K562 (cell line): ENCODE data around the gene TRAF7. TPM values are rescaled to one million over a fixed set of nuclear protein-coding genes. Genes with fewer than 3 reads are reported as not detected.
A peak's percentile ranks its signal among the peaks of the same experiment; 100 is the strongest.

Source experiments
- KDM5B ChIP-seq: fragments of 200-600 bp; sonication (generic); IDR thresholded peaks from 2 replicates; pipeline ENCODE4 v1.6.1; 2012; ENCODE audit warnings: low read depth, mild to moderate bottlenecking, moderate library complexity, low read length, control low read depth, inconsistent platforms; ENCODE audit not compliant: insufficient replicate concordance
- MBD2 ChIP-seq: sonication (generic); IDR thresholded peaks from 2 replicates; pipeline ENCODE4 v1.6.1; 2016; ENCODE audit warnings: low read depth, borderline replicate concordance
- NFRKB ChIP-seq: fragments of 450-650 bp; IDR thresholded peaks from 2 replicates; pipeline ENCODE4 v1.6.1; 2016; ENCODE audit warnings: low read depth
- NR2C2 ChIP-seq, 2 experiments: fragments of 200-800 bp in 1 of 2; sonication (Bioruptor generic) in 1 of 2; sonication (generic) in 1 of 2; formaldehyde crosslinking in 1 of 2; IDR thresholded peaks; 2 replicates each; pipeline versions ENCODE4 v1.6.1 to v1.8.0; 2016 to 2022; ENCODE audit warnings: mild to moderate bottlenecking in 1 of 2, missing compliant biosample characterization in 1 of 2, missing genetic modification characterization in 1 of 2, missing genetic modification reagents in 1 of 2
- NR4A1 ChIP-seq, 2 experiments: fragments of 250-450 bp in 1 of 2; fragments of 450-650 bp in 1 of 2; sonication (Bioruptor Pico) in 1 of 2; IDR thresholded peaks; 2 replicates each; pipeline versions ENCODE4 v1.4.0 to v1.6.1; 2016 to 2020; ENCODE audit warnings: mild to moderate bottlenecking in 2 of 2, missing compliant biosample characterization in 1 of 2, missing genetic modification characterization in 1 of 2, moderate library complexity in 1 of 2
- PHTF2 ChIP-seq: fragments of 250-450 bp; sonication (Bioruptor Pico); IDR thresholded peaks from 2 replicates; pipeline ENCODE4 v1.5.0; 2021; ENCODE audit warnings: mild to moderate bottlenecking
- POLR2A ChIP-seq: fragments of 450-650 bp; conservative IDR thresholded peaks from 2 replicates; pipeline ENCODE4 v1.6.1; 2016
- REST ChIP-seq, 2 experiments: fragments of 450-650 bp; formaldehyde crosslinking in 1 of 2; IDR thresholded peaks; 2 replicates each; pipeline versions ENCODE4 v1.4.0 to v1.6.1; 2014 to 2020; ENCODE audit warnings: mild to moderate bottlenecking in 2 of 2, borderline replicate concordance in 1 of 2, low read depth in 1 of 2
- SMAD4 ChIP-seq: fragments of 250-450 bp; sonication (Bioruptor Pico); conservative IDR thresholded peaks from 2 replicates; pipeline ENCODE4 v1.8.0; 2021; ENCODE audit warnings: inconsistent platforms, mild to moderate bottlenecking, moderate library complexity
- THAP7 ChIP-seq: fragments of 250-450 bp; sonication (Bioruptor Pico); IDR thresholded peaks from 2 replicates; pipeline ENCODE4 v1.5.0; 2021
- TRIM28 ChIP-seq: fragments of 450-650 bp; IDR thresholded peaks from 2 replicates; pipeline ENCODE4 v1.6.1; 2017
- ZBTB5 ChIP-seq: fragments of 450-650 bp; IDR thresholded peaks from 2 replicates; pipeline ENCODE4 v1.6.1; 2017; ENCODE audit warnings: antibody characterized with exemption
- ZFPM2 ChIP-seq: fragments of 250-450 bp; sonication (Bioruptor Pico); IDR thresholded peaks from 2 replicates; pipeline ENCODE4 v1.5.1; 2022; ENCODE audit warnings: mild to moderate bottlenecking
- ZNF12 ChIP-seq: sonication (generic); formaldehyde crosslinking; IDR thresholded peaks from 2 replicates; pipeline ENCODE4 v1.4.0; 2020; ENCODE audit warnings: mild to moderate bottlenecking, missing genetic modification reagents
- ZNF121 ChIP-seq: sonication (generic); formaldehyde crosslinking; conservative IDR thresholded peaks from 2 replicates; pipeline ENCODE4 v1.8.0; 2022; ENCODE audit warnings: missing genetic modification reagents
- polyA plus RNA-seq, 8 experiments: library from polyadenylated mRNA; depleted of rRNA in 4 of 8; stranded (reverse) in 5 of 8; unstranded in 3 of 8; fragments of >200 nt; fragmentation: Nextera tagmentation in 2 of 8; fragmentation: Illumina TruSeq in 1 of 8; extraction: Ambion mirVana in 2 of 8; extraction: Trizol in 1 of 8; gene quantifications; 2 replicates each; pipeline versions ENCODE4 v1.2.1 to v1.2.3, GENCODE V29; 2011 to 2014; ENCODE audit warnings: inconsistent platforms in 1 of 8, missing spikeins in 1 of 8
- total RNA-seq, 7 experiments: library from RNA; depleted of rRNA in 6 of 7; stranded (reverse); fragments of >200 nt in 6 of 7; fragmentation: Illumina TruSeq in 2 of 7; extraction: Trizol in 2 of 7; gene quantifications; 2 replicates each; pipeline versions ENCODE4 v1.2.1 to v1.2.3, GENCODE V29; 2011 to 2021; ENCODE audit warnings: low replicate concordance in 1 of 7

Gene TRAF7
- total and polyA plus RNA-seq, 9 of the 15 experiments (the other 6 are each of a cell fraction or from before 2014, with no cell fraction given), result 1.1 to 113 (median 41.6) TPM

- TF ChIP-seq KDM5B (peak; percentile 2), ZBTB5 (no peak), TRIM28 (no peak), MBD2 (no peak), SMAD4 (CRISPR knock-in tag) (peak; percentile 83), POLR2A (0 out of 2 replicates have a peak, but pooled peaks have one; percentile 0), NR4A1 (CRISPR knock-in tag; IDR thresholded peaks at IDR 0.05) (no peak), NR4A1 (tag; IDR thresholded peaks at IDR 0.05) (no peak), PHTF2 (CRISPR knock-in tag) (no peak), ZFPM2 (CRISPR knock-in tag) (0 out of 2 replicates have a peak, but pooled peaks have one; percentile 8), THAP7 (CRISPR knock-in tag) (no peak), REST (IDR thresholded peaks at IDR 0.05; ENCODE audit: borderline replicate concordance) (0 out of 2 replicates have a peak, but pooled peaks have one; percentile 19), REST (CRISPR knock-in tag; IDR thresholded peaks at IDR 0.05; ENCODE audit: low read depth) (no peak), NFRKB (no peak), ZNF12 (CRISPR knock-in tag) (no peak), NR2C2 (CRISPR knock-in tag; IDR thresholded peaks at IDR 0.05) (no peak), NR2C2 (tag; IDR thresholded peaks at IDR 0.05) (no peak), ZNF121 (peak; percentile 63)
Measured at GRCh38 chr16:2148714-2149629, 6.6 kb upstream of the TRAF7 start (continued).
